Measurements from ENCODE around the gene RASA4B.
"Not testable (repeated sequence)": the region's sequence is repeated elsewhere in the genome, so short reads cannot be mapped to it uniquely, and the experiment has no call there.

GRCh38 chr7:102474736-102475435, 42.7 kb downstream of the RASA4B start:
- TF ChIP-seq JUN (IDR thresholded peaks at IDR 0.05; ENCODE audit: borderline replicate concordance, insufficient read depth, insufficient read length, low read depth); EZH2 (IDR thresholded peaks at IDR 0.05; ENCODE audit: borderline replicate concordance, low read depth, low read length, severe bottlenecking): not testable (repeated sequence)
- TF ChIP-seq, protein P1, sequence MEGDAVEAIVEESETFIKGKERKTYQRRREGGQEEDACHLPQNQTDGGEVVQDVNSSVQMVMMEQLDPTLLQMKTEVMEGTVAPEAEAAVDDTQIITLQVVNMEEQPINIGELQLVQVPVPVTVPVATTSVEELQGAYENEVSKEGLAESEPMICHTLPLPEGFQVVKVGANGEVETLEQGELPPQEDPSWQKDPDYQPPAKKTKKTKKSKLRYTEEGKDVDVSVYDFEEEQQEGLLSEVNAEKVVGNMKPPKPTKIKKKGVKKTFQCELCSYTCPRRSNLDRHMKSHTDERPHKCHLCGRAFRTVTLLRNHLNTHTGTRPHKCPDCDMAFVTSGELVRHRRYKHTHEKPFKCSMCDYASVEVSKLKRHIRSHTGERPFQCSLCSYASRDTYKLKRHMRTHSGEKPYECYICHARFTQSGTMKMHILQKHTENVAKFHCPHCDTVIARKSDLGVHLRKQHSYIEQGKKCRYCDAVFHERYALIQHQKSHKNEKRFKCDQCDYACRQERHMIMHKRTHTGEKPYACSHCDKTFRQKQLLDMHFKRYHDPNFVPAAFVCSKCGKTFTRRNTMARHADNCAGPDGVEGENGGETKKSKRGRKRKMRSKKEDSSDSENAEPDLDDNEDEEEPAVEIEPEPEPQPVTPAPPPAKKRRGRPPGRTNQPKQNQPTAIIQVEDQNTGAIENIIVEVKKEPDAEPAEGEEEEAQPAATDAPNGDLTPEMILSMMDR (IDR thresholded peaks at IDR 0.05; ENCODE audit: extremely low read depth in 1 of 2, insufficient read depth in 1 of 2, low read depth in 1 of 2, low read length in 2 of 2), result not testable (repeated sequence)

Measured in endothelial cell of umbilical vein (primary cell).